GM21528 (cell line): Measurements from ENCODE around the gene BCAS3.

Source experiments
- ATAC-seq: cut with Tn5 transposase; IDR thresholded peaks from one replicate; pipeline ENCODE4 v1.9.1; 2021; ENCODE audit warnings: mild to moderate bottlenecking, moderate library complexity; ENCODE audit not compliant: unreplicated experiment, low FRiP score

Gene BCAS3

GRCh38 chr17:61047515-61047914, 369.9 kb downstream of the BCAS3 start:
- ATAC-seq: no peak

- no peak for ATAC-seq
Measured at GRCh38 chr17:61048376-61049106, 370.9 kb downstream of the BCAS3 start.

GRCh38 chr17:61053469-61053868, 375.8 kb downstream of the BCAS3 start:
- ATAC-seq: no peak

- no peak for ATAC-seq
Measured at GRCh38 chr17:61054436-61054835, 376.8 kb downstream of the BCAS3 start.

GRCh38 chr17:61057257-61057656, 379.6 kb downstream of the BCAS3 start:
- no peak for ATAC-seq

- ATAC-seq: no peak
Measured at GRCh38 chr17:61058066-61058465, 380.4 kb downstream of the BCAS3 start.

- ATAC-seq: no peak
Measured at GRCh38 chr17:61063528-61063927, 385.9 kb downstream of the BCAS3 start.

- ATAC-seq: no peak
Measured at GRCh38 chr17:61064087-61064951, 386.7 kb downstream of the BCAS3 start.

- no peak for ATAC-seq
Measured at GRCh38 chr17:61065263-61065773, 387.7 kb downstream of the BCAS3 start.

GRCh38 chr17:61066062-61066461, 388.4 kb downstream of the BCAS3 start:
- no peak for ATAC-seq

GRCh38 chr17:61070649-61071048, 393.0 kb downstream of the BCAS3 start:
- ATAC-seq: no peak

GRCh38 chr17:61072648-61073047, 395.0 kb downstream of the BCAS3 start:
- ATAC-seq: no peak

- no peak for ATAC-seq
Measured at GRCh38 chr17:61073131-61073530, 395.5 kb downstream of the BCAS3 start.

- ATAC-seq: no peak
Measured at GRCh38 chr17:61073799-61074513, 396.3 kb downstream of the BCAS3 start.

GRCh38 chr17:61075988-61076387, 398.3 kb downstream of the BCAS3 start:
- ATAC-seq: no peak

- ATAC-seq: no peak
Measured at GRCh38 chr17:61076621-61077031, 399.0 kb downstream of the BCAS3 start.

- no peak for ATAC-seq
Measured at GRCh38 chr17:61081959-61082358, 404.3 kb downstream of the BCAS3 start.

- no peak for ATAC-seq
Measured at GRCh38 chr17:61084260-61084659, 406.6 kb downstream of the BCAS3 start.

- ATAC-seq: no peak
Measured at GRCh38 chr17:61087024-61087423, 409.4 kb downstream of the BCAS3 start.

GRCh38 chr17:61088556-61088955, 410.9 kb downstream of the BCAS3 start:
- ATAC-seq: no peak

- no peak for ATAC-seq
Measured at GRCh38 chr17:61091096-61091495, 413.4 kb downstream of the BCAS3 start.
